Measurements from ENCODE around the gene AP1S1.

GRCh38 chr7:101159696-101160674 is 5.7 kb downstream of the AP1S1 start:
- no peak for TF ChIP-seq POLR2A (IDR thresholded peaks at IDR 0.05)
- no peak for TF ChIP-seq POLR2AphosphoS5 (IDR thresholded peaks at IDR 0.05)
- TF ChIP-seq CTCF (IDR thresholded peaks at IDR 0.05) = no peak

All from suprapubic skin (tissue), 4 donors.